ENCODE results near the gene SAT1.
A peak's percentile ranks its signal among the peaks of the same experiment; 100 is the strongest.

The SAT1 gene

GRCh38 chrX:23779025-23779424 lies 3.9 kb upstream of the SAT1 start:
- H3K4me3 ChIP-seq (ENCODE audit: low read depth, low read length): no peak overlapping the region
- TF ChIP-seq CTCF (IDR thresholded peaks at IDR 0.05; ENCODE audit: borderline replicate concordance, insufficient read depth, low read depth, low read length): no peak

- H3K4me3 ChIP-seq (ENCODE audit: low read depth, low read length): no peak overlapping the region
- TF ChIP-seq CTCF (IDR thresholded peaks at IDR 0.05; ENCODE audit: borderline replicate concordance, insufficient read depth, low read depth, low read length): no peak
Observed at GRCh38 chrX:23782455-23782854, 518 bp upstream of the SAT1 start.

GRCh38 chrX:23783589-23784469 lies 856 bp downstream of the SAT1 start:
- H3K4me3 ChIP-seq (ENCODE audit: low read depth, low read length): peak overlapping the region; percentile 58
- no peak for TF ChIP-seq CTCF (IDR thresholded peaks at IDR 0.05; ENCODE audit: borderline replicate concordance, insufficient read depth, low read depth, low read length)

- peak overlapping the region; percentile 58 for H3K4me3 ChIP-seq (ENCODE audit: low read depth, low read length)
- TF ChIP-seq CTCF (IDR thresholded peaks at IDR 0.05; ENCODE audit: borderline replicate concordance, insufficient read depth, low read depth, low read length): no peak
Observed at GRCh38 chrX:23784470-23785331, 1.7 kb downstream of the SAT1 start.

GRCh38 chrX:23785580-23785979 lies 2.6 kb downstream of the SAT1 start:
- no peak for TF ChIP-seq CTCF (IDR thresholded peaks at IDR 0.05; ENCODE audit: borderline replicate concordance, insufficient read depth, low read depth, low read length)
- H3K4me3 ChIP-seq (ENCODE audit: low read depth, low read length): no peak overlapping the region

- no peak overlapping the region for H3K4me3 ChIP-seq (ENCODE audit: low read depth, low read length)
- no peak for TF ChIP-seq CTCF (IDR thresholded peaks at IDR 0.05; ENCODE audit: borderline replicate concordance, insufficient read depth, low read depth, low read length)
Observed at GRCh38 chrX:23786268-23786815, 3.4 kb downstream of the SAT1 start.

Measured in GM12875 (cell line).